MG63 (cell line): Measurements from ENCODE around the gene BTD. TPM values are rescaled to one million over a fixed set of nuclear protein-coding genes. Genes with fewer than 3 reads are reported as not detected.

Experiments used
- DNase-seq: peaks from one replicate; pipeline ENCODE4 v3.0.0-alpha.2; 2020
- H3K27me3 ChIP-seq: fragments of 250-450 bp; sonication (Bioruptor Pico); 2 replicates; pipeline ENCODE4 v1.5.1; 2020; ENCODE audit warnings: mild to moderate bottlenecking, moderate library complexity
- H3K36me3 ChIP-seq: fragments of 250-450 bp; sonication (Bioruptor Pico); 2 replicates; pipeline ENCODE4 v1.5.1; 2020; ENCODE audit warnings: mild to moderate bottlenecking, moderate library complexity
- H3K4me3 ChIP-seq: fragments of 250-450 bp; sonication (Bioruptor Pico); 2 replicates; pipeline ENCODE4 v1.5.1; 2020; ENCODE audit warnings: mild to moderate bottlenecking, moderate library complexity
- H3K9me3 ChIP-seq: fragments of 250-450 bp; sonication (Bioruptor Pico); 2 replicates; pipeline ENCODE4 v1.5.1; 2020; ENCODE audit warnings: mild to moderate bottlenecking, moderate library complexity
- total RNA-seq: library from RNA; depleted of rRNA; stranded (reverse); fragments of >200 nt; shearing (Covaris generic); gene quantifications from 2 replicates; pipeline ENCODE4 v1.2.3, GENCODE V29; 2014; ENCODE audit warnings: low replicate concordance

The BTD gene
- total RNA-seq, 1 experiment from 2014 or later, result 11.9 TPM

DNA sequence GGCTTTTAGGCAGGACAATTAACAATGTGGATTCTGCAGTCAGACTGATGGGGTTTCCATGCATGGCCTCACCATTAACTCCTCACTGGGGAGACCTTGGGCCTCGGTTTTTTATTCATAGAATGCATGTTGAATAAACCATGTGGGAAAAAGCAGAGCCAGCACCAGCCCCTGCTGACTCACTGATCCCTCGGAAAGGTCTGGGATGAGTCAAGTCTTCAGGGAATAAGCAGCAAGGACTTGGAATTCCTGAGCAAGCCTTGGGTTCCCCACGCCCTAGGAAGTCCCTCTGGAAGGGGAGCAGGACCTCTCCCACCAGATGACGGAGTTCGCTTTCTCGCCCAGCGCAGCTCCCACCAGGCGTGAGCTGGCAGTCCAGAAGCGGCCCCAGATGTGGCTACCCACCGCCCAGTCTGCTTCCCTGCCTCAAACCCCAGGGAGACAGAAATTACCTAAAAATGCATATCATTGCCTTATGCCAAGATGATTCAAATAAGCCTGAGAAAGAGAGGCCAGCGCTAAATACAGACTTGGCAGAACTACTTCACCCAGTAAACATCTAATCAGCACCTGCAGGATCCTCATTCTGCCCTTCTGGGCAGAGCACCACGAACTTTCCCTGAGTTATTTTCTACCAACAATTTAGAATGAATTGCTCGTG is 45.4 kb downstream of the BTD start:
- DNase-seq, result peak; percentile 94
- Histone ChIP-seq H3K27me3 (no peaks in the 10 kb centered on the region), H3K9me3 (no peaks in the 10 kb centered on the region), H3K36me3 (no peaks in the 10 kb centered on the region), H3K4me3 (no peak overlapping the region)

DNA sequence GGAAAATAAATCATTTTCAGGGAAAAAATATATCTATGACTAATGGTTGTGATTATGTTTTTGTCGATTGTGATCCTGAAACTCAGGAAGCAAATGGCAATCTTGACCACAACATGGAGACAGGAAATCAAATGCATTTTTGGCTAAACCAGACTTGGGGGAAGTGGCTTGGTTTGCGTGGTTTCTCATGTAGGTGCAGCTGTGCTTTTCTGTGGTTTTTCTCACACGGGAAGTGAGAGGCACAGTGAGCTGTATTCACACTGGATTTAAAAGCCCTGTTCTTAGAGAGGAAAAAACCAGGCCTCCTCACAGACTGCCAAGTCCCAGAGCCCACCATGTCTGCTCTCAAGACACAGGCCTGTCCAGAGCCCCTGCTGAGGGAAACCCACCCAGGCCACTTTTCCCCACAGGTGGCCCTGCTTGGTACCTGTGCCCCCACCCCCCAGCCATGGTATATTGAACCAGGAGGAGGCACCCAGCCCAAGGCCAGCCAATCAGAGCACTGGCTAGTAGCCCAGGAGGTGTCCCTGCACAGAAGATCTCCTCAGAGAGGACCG is 46.1 kb downstream of the BTD start:
- DNase-seq, result peak; percentile 56
- Histone ChIP-seq H3K27me3 (no peaks in the 10 kb centered on the region), H3K36me3 (no peaks in the 10 kb centered on the region), H3K9me3 (no peaks in the 10 kb centered on the region), H3K4me3 (no peak overlapping the region)

DNA sequence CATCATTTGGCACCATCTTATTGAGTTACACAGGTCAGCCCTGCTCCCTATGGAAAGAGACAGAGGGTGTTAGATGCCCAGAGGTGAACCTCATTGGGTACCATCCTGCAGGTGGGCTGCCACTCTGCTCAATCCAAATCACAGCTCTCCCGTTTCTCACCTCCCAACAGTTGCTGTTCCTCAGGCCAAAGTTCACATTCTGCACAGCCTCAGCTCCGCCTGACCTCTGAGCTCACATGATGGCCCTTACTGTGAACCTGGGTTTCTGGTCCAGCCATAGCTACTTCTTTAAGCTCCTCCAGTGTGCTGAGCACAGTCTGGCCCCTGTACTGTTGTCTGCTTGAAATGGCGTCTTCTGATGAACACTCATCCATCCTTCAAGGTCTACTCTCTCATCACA is 47.8 kb downstream of the BTD start:
- Histone ChIP-seq H3K9me3 (no peaks in the 10 kb centered on the region), H3K27me3 (no peaks in the 10 kb centered on the region), H3K36me3 (no peaks in the 10 kb centered on the region), H3K4me3 (no peak overlapping the region)
- no peak for DNase-seq

- Histone ChIP-seq H3K4me3 (no peak overlapping the region), H3K9me3 (no peaks in the 10 kb centered on the region), H3K27me3 (no peaks in the 10 kb centered on the region), H3K36me3 (no peaks in the 10 kb centered on the region)
- no peak for DNase-seq
Measured at GRCh38 chr3:15649858-15650257, 48.3 kb downstream of the BTD start.

GRCh38 chr3:15651396-15651795 is 49.9 kb downstream of the BTD start:
- Histone ChIP-seq H3K36me3 (no peaks in the 10 kb centered on the region), H3K9me3 (no peaks in the 10 kb centered on the region), H3K27me3 (no peaks in the 10 kb centered on the region), H3K4me3 (no peak overlapping the region)
- DNase-seq, result no peak

DNA sequence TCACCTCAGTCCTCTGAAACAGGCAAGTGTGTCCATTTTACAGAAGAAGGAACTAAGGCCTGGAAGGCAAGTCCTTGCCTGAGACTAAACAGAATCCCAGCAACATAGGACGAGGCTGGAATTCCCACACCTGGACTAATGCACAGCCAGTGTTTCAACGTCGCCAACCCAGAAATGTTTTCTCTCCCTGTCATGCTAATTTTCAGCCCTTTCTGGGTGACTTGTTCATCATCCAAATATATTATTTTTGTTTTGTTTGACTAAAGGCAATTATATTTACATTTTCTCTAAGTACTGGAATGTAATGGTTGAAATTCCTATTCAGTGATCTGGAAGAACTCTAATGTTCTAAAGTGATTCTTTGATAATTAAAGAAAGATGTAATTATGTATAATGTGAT is 51.8 kb downstream of the BTD start:
- no peaks in the 10 kb centered on the region for H3K36me3 ChIP-seq

DNA sequence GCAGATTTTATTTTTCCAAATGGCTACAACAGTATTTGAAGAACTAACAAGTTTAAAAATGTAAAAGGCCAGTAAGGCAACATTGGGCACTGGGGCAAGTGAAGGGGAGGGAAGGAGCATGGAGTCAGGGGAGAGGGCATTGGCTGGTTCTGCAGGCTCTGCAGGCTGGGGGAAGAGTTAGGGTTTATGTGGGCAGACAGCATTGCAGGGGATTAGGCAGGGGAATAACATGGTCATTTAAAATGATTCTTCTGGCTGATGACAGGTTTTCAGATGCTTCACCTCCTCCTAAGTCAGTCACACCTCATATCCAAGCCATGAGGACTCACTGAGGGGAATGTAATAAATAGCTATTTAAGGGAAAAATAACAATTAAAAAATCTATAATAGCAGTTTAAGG is 52.6 kb downstream of the BTD start:
- Histone ChIP-seq H3K4me3 (no peak overlapping the region), H3K36me3 (no peaks in the 10 kb centered on the region), H3K27me3 (no peaks in the 10 kb centered on the region), H3K9me3 (peaks cover 2% of the 10 kb centered on the region; the same call in 1 of the 2 replicates)
- no peak for DNase-seq

More for the DNA sequence above, 51.8 kb downstream of the BTD start:
- no peak for DNase-seq
- Histone ChIP-seq H3K27me3 (no peaks in the 10 kb centered on the region), H3K9me3 (peaks cover 2% of the 10 kb centered on the region; the same call in 1 of the 2 replicates), H3K4me3 (no peak overlapping the region)

DNA sequence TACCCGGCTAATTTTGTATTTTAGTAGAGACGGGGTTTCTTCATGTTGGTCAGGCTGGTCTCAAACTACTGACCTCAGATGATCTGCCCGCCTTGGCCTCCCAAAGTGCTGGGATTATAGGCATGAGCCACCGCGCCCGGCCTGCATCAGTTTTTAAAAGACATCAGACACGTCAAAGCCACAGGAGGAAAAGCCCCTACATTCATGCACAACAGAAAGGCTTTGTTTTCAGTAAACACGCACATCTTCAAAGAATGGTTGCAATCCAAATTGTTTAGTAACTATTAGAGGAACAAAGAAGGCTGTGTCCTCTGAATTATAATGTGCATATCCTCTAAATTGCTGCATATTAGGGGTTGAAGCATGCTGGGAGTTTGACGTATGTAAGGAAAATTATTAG is 53.3 kb downstream of the BTD start:
- no peak for DNase-seq
- H3K27me3 ChIP-seq, result no peaks in the 10 kb centered on the region
- no peaks in the 10 kb centered on the region for H3K36me3 ChIP-seq
- H3K4me3 ChIP-seq, result no peak overlapping the region
- peaks cover 2% of the 10 kb centered on the region; the same call in 1 of the 2 replicates for H3K9me3 ChIP-seq

DNA sequence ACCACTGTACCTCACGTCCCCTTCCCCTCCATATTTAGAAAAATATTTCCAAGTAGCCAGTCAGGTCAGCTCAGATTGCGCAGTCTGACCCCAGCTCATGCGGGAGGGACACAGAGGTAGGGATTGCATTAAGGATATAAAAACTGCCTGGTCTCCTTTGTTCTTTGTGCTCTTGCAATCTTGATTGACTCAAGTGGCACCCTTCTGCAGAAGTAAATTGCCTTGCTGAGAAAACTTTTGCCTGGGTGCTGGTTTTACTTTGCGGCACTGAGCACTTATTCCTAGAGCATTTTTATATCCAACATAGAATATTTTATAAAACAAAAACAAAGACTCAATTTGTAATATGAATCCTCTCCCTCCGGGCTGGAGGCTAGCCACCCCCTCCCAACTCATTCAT is 54.8 kb downstream of the BTD start:
- Histone ChIP-seq H3K27me3 (no peaks in the 10 kb centered on the region), H3K9me3 (peaks cover 2% of the 10 kb centered on the region; the same call in 1 of the 2 replicates), H3K36me3 (no peaks in the 10 kb centered on the region), H3K4me3 (no peak overlapping the region)
- DNase-seq, result no peak

DNA sequence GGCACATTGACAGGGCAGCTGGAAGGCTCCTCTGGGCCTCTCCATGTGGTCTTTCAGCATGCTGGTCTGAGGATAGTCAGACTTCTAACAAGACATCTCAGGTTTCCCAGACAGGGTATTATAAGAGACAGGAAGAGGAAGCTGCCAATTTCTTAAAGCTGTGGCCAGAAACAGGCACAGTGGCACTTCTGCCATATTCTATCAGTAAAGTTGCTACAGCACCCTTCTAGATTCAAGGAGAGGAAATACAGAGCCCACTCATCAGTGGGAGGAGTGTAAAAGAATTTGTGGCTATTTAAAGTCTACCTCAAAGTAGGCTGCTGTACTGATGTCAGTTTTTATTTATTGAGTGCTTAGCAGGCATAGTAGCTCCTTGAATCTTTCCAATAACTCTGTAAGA is 55.5 kb downstream of the BTD start:
- Histone ChIP-seq H3K27me3 (no peaks in the 10 kb centered on the region), H3K36me3 (no peaks in the 10 kb centered on the region), H3K4me3 (no peak overlapping the region), H3K9me3 (peaks cover 2% of the 10 kb centered on the region; the same call in 1 of the 2 replicates)
- no peak for DNase-seq

DNA sequence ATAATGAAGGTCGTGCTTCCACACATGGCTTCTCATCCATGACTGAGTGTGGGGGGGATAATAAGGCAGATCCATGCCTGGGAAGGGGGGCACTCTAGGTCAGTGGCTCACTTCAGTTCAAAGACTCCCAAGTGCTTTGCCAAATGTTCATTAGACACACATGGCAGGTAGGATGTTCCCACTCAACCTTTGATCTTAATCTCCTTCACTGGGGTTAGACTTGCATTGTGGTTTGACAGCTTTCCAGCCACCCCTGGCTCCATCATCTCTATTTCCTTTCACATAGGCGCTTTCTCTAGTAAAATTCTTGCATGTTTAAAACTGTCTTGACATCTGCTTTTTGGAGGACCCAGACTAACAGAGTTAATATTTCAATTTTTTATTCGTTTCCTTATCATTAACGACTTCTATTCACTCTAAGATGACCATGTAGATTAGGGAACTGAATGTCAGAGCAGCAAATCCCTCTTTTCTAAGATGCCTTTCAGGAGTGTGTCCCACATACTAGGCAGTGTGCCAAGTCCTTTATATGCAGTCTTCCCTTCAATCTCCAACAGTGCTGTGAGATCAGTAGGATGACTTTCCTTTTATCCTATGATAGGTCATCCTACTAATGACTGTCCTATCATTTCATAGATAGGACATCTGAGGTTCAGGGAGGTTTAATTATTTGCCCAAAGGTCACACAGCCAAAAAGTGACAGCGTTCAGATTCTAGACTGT is 57.9 kb downstream of the BTD start:
- no peaks in the 10 kb centered on the region for H3K27me3 ChIP-seq
- H3K36me3 ChIP-seq, result no peaks in the 10 kb centered on the region
- H3K9me3 ChIP-seq, result peaks cover 2% of the 10 kb centered on the region; the same call in 1 of the 2 replicates
- no peak for DNase-seq
- no peak overlapping the region for H3K4me3 ChIP-seq

GRCh38 chr3:15660055-15660935 is 58.8 kb downstream of the BTD start:
- Histone ChIP-seq H3K9me3 (peaks cover 2% of the 10 kb centered on the region; the same call in 1 of the 2 replicates), H3K27me3 (no peaks in the 10 kb centered on the region), H3K36me3 (no peaks in the 10 kb centered on the region), H3K4me3 (no peak overlapping the region)
- DNase-seq, result no peak

- H3K9me3 ChIP-seq, result no peaks in the 10 kb centered on the region
- H3K36me3 ChIP-seq, result peaks cover 7% of the 10 kb centered on the region
- no peak for DNase-seq
- H3K4me3 ChIP-seq, result no peak overlapping the region
- H3K27me3 ChIP-seq, result no peaks in the 10 kb centered on the region
Measured at GRCh38 chr3:15664144-15664543, 62.6 kb downstream of the BTD start.

DNA sequence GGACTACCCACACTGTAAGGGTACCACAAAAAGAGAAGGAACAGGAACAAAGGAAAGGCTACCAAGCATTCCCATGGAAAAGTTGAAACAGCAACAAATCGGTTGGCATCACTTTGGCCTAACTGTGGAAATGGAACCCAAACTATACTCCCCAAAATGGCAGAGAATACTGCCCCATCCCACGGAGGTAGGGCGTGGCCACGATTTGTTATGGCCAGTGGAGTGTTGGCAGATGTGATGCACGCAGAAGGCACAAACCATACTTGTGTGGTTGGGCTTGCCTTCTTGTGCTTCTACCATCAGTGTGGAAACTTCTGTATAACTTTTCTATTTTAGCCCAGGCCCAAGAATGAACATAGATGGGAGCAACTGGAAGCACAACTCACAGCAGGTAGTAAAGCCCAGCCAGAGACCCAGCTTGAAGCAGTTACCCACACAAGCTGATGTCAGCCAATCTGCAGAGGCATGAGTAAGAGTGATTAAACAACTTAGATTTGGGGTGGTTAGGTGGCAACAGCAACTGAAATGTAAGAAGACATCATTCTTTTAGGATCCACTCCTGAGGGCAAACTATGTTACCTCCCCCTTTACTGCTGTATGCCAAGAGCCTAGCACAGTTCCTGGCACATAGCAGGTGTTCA is 64.1 kb downstream of the BTD start:
- Histone ChIP-seq H3K36me3 (peaks cover 15% of the 10 kb centered on the region), H3K27me3 (no peaks in the 10 kb centered on the region), H3K4me3 (no peak overlapping the region), H3K9me3 (no peaks in the 10 kb centered on the region)
- DNase-seq, result no peak

DNA sequence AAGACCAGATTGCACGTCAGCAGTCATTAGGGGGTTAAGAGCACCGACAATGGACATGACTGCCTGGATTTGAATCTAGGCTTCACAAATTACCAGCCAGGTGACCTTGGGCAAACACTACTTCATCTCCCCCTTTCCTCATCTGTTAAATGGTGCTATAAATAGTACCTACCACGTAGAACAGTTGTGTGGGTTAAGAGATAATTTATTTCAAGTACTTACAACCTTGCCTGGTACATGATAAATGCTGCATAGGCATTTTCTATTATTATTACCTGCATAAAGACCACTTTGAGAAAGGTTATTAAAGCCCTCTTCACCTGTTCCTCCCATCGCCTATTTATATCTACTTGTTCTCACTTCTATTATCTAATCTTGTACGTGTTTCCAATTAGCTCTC is 64.7 kb downstream of the BTD start:
- Histone ChIP-seq H3K36me3 (peaks cover 15% of the 10 kb centered on the region), H3K9me3 (no peaks in the 10 kb centered on the region), H3K4me3 (no peak overlapping the region), H3K27me3 (no peaks in the 10 kb centered on the region)
- DNase-seq, result no peak

DNA sequence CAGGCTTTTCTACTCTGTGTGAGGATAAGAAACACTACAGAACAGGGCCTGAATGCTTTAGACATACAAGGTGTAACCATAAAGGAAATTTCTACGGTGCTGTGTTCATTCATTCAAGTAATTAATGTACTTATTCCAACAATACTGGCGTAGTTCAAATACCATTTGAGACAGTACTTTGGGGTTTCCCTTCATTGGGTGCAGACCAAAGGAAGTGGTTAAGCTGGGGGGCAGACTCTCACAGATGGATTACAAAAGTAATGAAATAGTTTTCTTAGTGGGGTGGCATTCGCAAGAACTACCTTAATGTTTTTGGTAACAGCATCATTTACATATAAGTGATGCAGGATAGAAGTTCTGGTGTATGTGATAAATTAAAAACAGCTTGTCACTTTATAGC is 65.9 kb downstream of the BTD start:
- H3K36me3 ChIP-seq, result peaks cover 15% of the 10 kb centered on the region

More for the DNA sequence above, 65.9 kb downstream of the BTD start:
- H3K27me3 ChIP-seq, result no peaks in the 10 kb centered on the region
- DNase-seq, result no peak
- H3K9me3 ChIP-seq, result no peaks in the 10 kb centered on the region
- H3K4me3 ChIP-seq, result no peak overlapping the region
